ENCODE measurements around the gene MBNL1.
"Not testable (repeated sequence)": the region's sequence is repeated elsewhere in the genome, so short reads cannot be mapped to it uniquely, and the experiment has no call there.

Gene MBNL1

GRCh38 chr3:152319831-152320617 is 51.3 kb downstream of the MBNL1 start:
- no peak for DNase-seq (ENCODE audit: low spot score)

- DNase-seq (ENCODE audit: low spot score) = no peak
These were observed 52.6 kb downstream of the MBNL1 start for GRCh38 chr3:152321200-152321954.

- no peak for DNase-seq (ENCODE audit: low spot score)
These were observed 53.2 kb downstream of the MBNL1 start for GRCh38 chr3:152321955-152322377.

- no peak for DNase-seq (ENCODE audit: low spot score)
These were observed 54.0 kb downstream of the MBNL1 start for GRCh38 chr3:152322756-152323155.

- DNase-seq (ENCODE audit: low spot score) = no peak
These were observed 55.1 kb downstream of the MBNL1 start for GRCh38 chr3:152323834-152324233.

- no peak for DNase-seq (ENCODE audit: low spot score)
These were observed 56.4 kb downstream of the MBNL1 start for GRCh38 chr3:152325136-152325535.

GRCh38 chr3:152327203-152327602 is 58.5 kb downstream of the MBNL1 start:
- DNase-seq (ENCODE audit: low spot score) = no peak

GRCh38 chr3:152328841-152329240 is 60.1 kb downstream of the MBNL1 start:
- no peak for DNase-seq (ENCODE audit: low spot score)

- no peak for DNase-seq (ENCODE audit: low spot score)
These were observed 61.8 kb downstream of the MBNL1 start for GRCh38 chr3:152330559-152330958.

GRCh38 chr3:152331018-152331541 is 62.4 kb downstream of the MBNL1 start:
- DNase-seq (ENCODE audit: low spot score) = no peak

- DNase-seq (ENCODE audit: low spot score) = no peak
These were observed 63.3 kb downstream of the MBNL1 start for GRCh38 chr3:152331998-152332397.

GRCh38 chr3:152333928-152334327 is 65.2 kb downstream of the MBNL1 start:
- no peak for DNase-seq (ENCODE audit: low spot score)

- DNase-seq (ENCODE audit: low spot score) = no peak
These were observed 66.0 kb downstream of the MBNL1 start for GRCh38 chr3:152334761-152335160.

- DNase-seq (ENCODE audit: low spot score) = no peak
These were observed 66.5 kb downstream of the MBNL1 start for GRCh38 chr3:152335273-152335672.

- DNase-seq (ENCODE audit: low spot score) = not testable (repeated sequence)
These were observed 68.6 kb downstream of the MBNL1 start for GRCh38 chr3:152337337-152337736.

GRCh38 chr3:152338159-152338720 is 69.5 kb downstream of the MBNL1 start:
- DNase-seq (ENCODE audit: low spot score) = no peak

GRCh38 chr3:152339881-152340505 is 71.3 kb downstream of the MBNL1 start:
- DNase-seq (ENCODE audit: low spot score) = no peak

- no peak for DNase-seq (ENCODE audit: low spot score)
These were observed 76.5 kb downstream of the MBNL1 start for GRCh38 chr3:152345233-152345632.

- DNase-seq (ENCODE audit: low spot score) = no peak
These were observed 77.3 kb downstream of the MBNL1 start for GRCh38 chr3:152346058-152346457.

- DNase-seq (ENCODE audit: low spot score) = no peak
These were observed 78.0 kb downstream of the MBNL1 start for GRCh38 chr3:152346740-152347139.

GRCh38 chr3:152348436-152349177 is 79.9 kb downstream of the MBNL1 start:
- DNase-seq (ENCODE audit: low spot score) = no peak

GRCh38 chr3:152349392-152349791 is 80.7 kb downstream of the MBNL1 start:
- DNase-seq (ENCODE audit: low spot score) = no peak
